Fibroblast of villous mesenchyme (primary cell): Measurements from ENCODE around the gene CDC42EP1. TPM values are rescaled to one million over a fixed set of nuclear protein-coding genes. Genes with fewer than 3 reads are reported as not detected.

ENCODE experiments used
- DNase-seq: peaks from one replicate; pipeline ENCODE4 v3.0.0-alpha.2; 2010; ENCODE audit warnings: low read depth
- H3K4me3 ChIP-seq: 2 replicates; pipeline ENCODE4 v1.5.1; 2011; ENCODE audit warnings: low read depth, mild to moderate bottlenecking, low read length
- CTCF ChIP-seq: IDR thresholded peaks from 2 replicates; pipeline ENCODE4 v1.5.1; 2012; ENCODE audit warnings: low read depth, mild to moderate bottlenecking, low read length; ENCODE audit not compliant: insufficient read depth
- small RNA-seq: library from RNA; depleted of rRNA; stranded (forward); fragments of <200 nt; gene quantifications from one replicate; pipeline ENCODE3, GENCODE V24; 2012
- total RNA-seq: library from RNA; depleted of rRNA; stranded (reverse); fragments of >200 nt; gene quantifications from 2 replicates; pipeline ENCODE4 v1.2.3, GENCODE V29; 2012

Gene CDC42EP1
- total RNA-seq, 1 donor, result 22.9 TPM

- TF ChIP-seq CTCF, result no peak
- DNase-seq, result no peak
- H3K4me3 ChIP-seq, result no peak overlapping the region
These were observed 57.2 kb downstream of the CDC42EP1 start for GRCh38 chr22:37617431-37617830.

DNA sequence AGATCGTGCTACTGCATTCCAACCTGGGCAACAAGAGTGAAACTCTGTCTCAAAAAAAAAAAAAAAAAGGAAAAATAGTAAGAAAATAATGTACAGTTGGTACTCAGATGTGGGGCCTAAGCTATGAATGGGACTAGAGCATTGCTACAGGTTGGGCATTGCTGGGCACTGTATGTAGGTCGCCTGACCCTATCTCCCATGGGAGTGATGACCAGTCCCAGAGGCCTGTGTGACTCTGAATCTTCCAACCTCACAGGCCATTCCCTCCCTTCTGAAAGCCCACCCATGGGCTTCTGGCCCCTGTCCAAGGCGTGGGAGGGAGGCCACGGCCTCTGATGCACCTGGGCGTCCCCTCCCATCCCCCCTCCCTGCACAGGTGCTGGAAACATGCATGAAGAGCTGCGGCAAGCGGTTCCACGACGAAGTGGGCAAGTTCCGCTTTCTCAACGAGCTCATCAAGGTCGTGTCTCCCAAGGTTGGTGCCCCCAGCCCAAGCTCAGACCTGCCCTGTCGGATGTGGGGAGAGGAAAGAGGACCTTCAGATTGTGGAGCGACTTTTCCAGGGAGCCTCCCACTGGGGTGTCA is 57.9 kb downstream of the CDC42EP1 start:
- no peak for TF ChIP-seq CTCF
- no peak overlapping the region for H3K4me3 ChIP-seq
- no peak for DNase-seq

DNA sequence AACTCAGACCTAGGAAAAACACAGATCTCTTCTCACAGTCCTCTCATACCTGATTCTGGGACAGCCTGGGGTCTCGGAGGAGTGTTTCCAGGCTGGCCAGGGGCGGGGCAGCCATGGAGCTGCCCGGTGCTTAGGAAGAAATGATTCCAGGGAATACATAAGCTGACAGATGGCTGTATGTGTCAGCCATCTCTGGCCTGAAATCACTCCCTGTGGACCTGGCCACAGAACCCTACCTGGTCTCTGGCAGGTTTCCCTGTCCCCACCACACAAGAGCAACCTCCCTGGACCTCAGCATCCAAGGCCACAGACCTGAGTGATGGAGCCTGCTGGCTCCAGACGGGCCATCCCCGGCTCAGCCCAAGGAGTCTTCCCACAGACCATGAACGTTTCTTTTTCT is 58.4 kb downstream of the CDC42EP1 start:
- no peak for DNase-seq

More for the DNA sequence above, 58.4 kb downstream of the CDC42EP1 start:
- TF ChIP-seq CTCF, result no peak
- H3K4me3 ChIP-seq, result no peak overlapping the region

Small RNA genes within 50 kb of the gene (small RNA-seq; reads per million reads assigned to genes)
- gene RF00017, result not detected

Other genes starting within 250 kb of the CDC42EP1 start
- under 0.01 and 0.32 TPM in 2 replicates for gene ELFN2, start 133.0 kb upstream of the CDC42EP1 start, total RNA-seq
- under 0.01 TPM in 1 of 2 replicates, not detected in the other for gene MFNG, start 74.1 kb upstream of the CDC42EP1 start, total RNA-seq
- gene CARD10, start 41.1 kb upstream of the CDC42EP1 start, total RNA-seq, result 3.0 and 3.5 TPM in 2 replicates
- gene LGALS2, start 19.6 kb downstream of the CDC42EP1 start, total RNA-seq, result not detected in 2 replicates
- 33.2 and 39.0 TPM in 2 replicates for gene GGA1, start 48.4 kb downstream of the CDC42EP1 start, total RNA-seq
- 9.0 and 11.2 TPM in 2 replicates for gene SH3BP1, start 79.2 kb downstream of the CDC42EP1 start, total RNA-seq
- 9.0 and 9.9 TPM in 2 replicates for gene PDXP, start 98.2 kb downstream of the CDC42EP1 start, total RNA-seq
- 3,707 and 5,728 TPM in 2 replicates for gene LGALS1, start 115.2 kb downstream of the CDC42EP1 start, total RNA-seq
- 7.3 and 10.3 TPM in 2 replicates for gene NOL12, start 125.9 kb downstream of the CDC42EP1 start, total RNA-seq
- 121 and 141 TPM in 2 replicates for gene TRIOBP, start 136.6 kb downstream of the CDC42EP1 start, total RNA-seq
- 20.3 and 31.1 TPM in 2 replicates for gene GCAT, start 247.5 kb downstream of the CDC42EP1 start, total RNA-seq